ENCODE data around the gene TRIO. TPM values are rescaled to one million over a fixed set of nuclear protein-coding genes. Genes with fewer than 3 reads are reported as not detected.

Gene TRIO
- total and polyA plus RNA-seq, 2 experiments from 2014 or later: 18.5 to 78.2 TPM

DNA sequence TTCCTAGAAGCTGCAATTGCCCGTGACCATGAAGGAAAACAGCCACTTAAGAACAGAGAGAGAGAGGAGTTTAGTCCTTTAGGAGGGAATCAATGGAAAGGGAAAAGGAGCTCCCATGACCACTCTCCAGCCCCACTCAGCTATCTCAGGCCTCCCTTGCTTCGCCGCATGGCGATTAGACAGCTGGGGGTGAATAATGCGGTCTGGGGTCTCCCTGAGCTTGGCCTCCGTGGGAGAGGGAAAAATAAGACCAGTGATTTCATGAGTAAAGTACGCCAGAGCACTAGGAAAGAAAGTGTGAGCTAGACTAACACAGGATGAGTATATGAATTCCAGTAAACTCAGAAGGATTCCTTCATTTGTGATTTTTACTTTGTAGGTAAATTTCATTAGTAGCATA, 180.3 kb downstream of the TRIO start:
- no peaks in the 10 kb centered on the region for H3K36me3 ChIP-seq (replicated peaks; ENCODE audit: insufficient read depth, low read depth)
- H3K27me3 ChIP-seq: no peaks in the 10 kb centered on the region
- peaks cover 4% of the 10 kb centered on the region for H4K20me1 ChIP-seq (ENCODE audit: insufficient read depth, poor library complexity, severe bottlenecking)
- H3K4me3 ChIP-seq: no peak overlapping the region
- no peak overlapping the region for H3K4me2 ChIP-seq
- no peak overlapping the region for H2AFZ ChIP-seq
- H3K9me2 ChIP-seq (replicated peaks; ENCODE audit: insufficient read depth): no peaks in the 10 kb centered on the region
- no peaks in the 10 kb centered on the region for H3K79me2 ChIP-seq
- H3K4me1 ChIP-seq (ENCODE audit: insufficient read depth): no peaks in the 10 kb centered on the region
- no peak for DNase-seq (ENCODE audit: low spot score)
- TF ChIP-seq EZH2 (IDR thresholded peaks at IDR 0.05; ENCODE audit: borderline replicate concordance) (no peak), EZH2phosphoT487 (IDR thresholded peaks at IDR 0.05; ENCODE audit: low read depth, severe bottlenecking, unreplicated experiment) (no peak)
- TF ChIP-seq, protein P1, sequence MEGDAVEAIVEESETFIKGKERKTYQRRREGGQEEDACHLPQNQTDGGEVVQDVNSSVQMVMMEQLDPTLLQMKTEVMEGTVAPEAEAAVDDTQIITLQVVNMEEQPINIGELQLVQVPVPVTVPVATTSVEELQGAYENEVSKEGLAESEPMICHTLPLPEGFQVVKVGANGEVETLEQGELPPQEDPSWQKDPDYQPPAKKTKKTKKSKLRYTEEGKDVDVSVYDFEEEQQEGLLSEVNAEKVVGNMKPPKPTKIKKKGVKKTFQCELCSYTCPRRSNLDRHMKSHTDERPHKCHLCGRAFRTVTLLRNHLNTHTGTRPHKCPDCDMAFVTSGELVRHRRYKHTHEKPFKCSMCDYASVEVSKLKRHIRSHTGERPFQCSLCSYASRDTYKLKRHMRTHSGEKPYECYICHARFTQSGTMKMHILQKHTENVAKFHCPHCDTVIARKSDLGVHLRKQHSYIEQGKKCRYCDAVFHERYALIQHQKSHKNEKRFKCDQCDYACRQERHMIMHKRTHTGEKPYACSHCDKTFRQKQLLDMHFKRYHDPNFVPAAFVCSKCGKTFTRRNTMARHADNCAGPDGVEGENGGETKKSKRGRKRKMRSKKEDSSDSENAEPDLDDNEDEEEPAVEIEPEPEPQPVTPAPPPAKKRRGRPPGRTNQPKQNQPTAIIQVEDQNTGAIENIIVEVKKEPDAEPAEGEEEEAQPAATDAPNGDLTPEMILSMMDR (IDR thresholded peaks at IDR 0.05; ENCODE audit: poor library complexity): no peak
- H3K27ac ChIP-seq: no peak overlapping the region
- WGBS (ENCODE audit: low lambda C conversion rate, missing lambda C conversion rate): 93% methylated on average over 7 of the region's 7 CpGs
- no peaks in the 10 kb centered on the region for H3K9me3 ChIP-seq (ENCODE audit: low read depth)

DNA sequence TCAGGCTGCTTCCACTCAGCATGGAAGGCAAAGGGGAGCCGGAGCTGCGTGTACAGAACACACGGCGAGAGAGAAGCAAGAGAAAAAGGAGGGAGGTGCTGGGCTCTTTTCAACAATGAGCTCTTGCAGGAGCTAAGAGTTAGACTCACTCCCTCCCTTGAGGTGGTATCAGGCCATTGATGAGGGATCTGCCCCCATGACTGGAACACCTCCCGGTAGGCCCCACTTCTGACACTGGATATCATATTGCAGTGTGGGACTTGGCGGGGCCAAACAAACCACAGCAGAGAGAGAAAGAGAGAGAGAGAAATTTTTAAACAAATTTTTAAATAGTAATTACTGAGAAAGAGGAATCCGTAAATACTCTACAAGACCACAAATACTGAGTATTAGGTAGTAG, 182.2 kb downstream of the TRIO start:
- H3K79me2 ChIP-seq: no peaks in the 10 kb centered on the region
- no peak overlapping the region for H3K4me3 ChIP-seq
- WGBS (ENCODE audit: low lambda C conversion rate, missing lambda C conversion rate): 82% methylated on average over 7 of the region's 7 CpGs
- no peaks in the 10 kb centered on the region for H3K36me3 ChIP-seq (replicated peaks; ENCODE audit: insufficient read depth, low read depth)
- H2AFZ ChIP-seq: no peak overlapping the region
- no peaks in the 10 kb centered on the region for H3K9me3 ChIP-seq (ENCODE audit: low read depth)
- H3K4me2 ChIP-seq: no peak overlapping the region
- DNase-seq (ENCODE audit: low spot score): no peak
- TF ChIP-seq EZH2 (IDR thresholded peaks at IDR 0.05; ENCODE audit: borderline replicate concordance): no peak
- TF ChIP-seq EZH2phosphoT487 (IDR thresholded peaks at IDR 0.05; ENCODE audit: low read depth, severe bottlenecking, unreplicated experiment): no peak
- TF ChIP-seq, protein P1 (IDR thresholded peaks at IDR 0.05; ENCODE audit: poor library complexity): no peak
- H3K27me3 ChIP-seq: no peaks in the 10 kb centered on the region
- H3K9me2 ChIP-seq (replicated peaks; ENCODE audit: insufficient read depth): no peaks in the 10 kb centered on the region
- peaks cover 4% of the 10 kb centered on the region for H4K20me1 ChIP-seq (ENCODE audit: insufficient read depth, poor library complexity, severe bottlenecking)
- H3K4me1 ChIP-seq (ENCODE audit: insufficient read depth): no peaks in the 10 kb centered on the region
- no peak overlapping the region for H3K27ac ChIP-seq

DNA sequence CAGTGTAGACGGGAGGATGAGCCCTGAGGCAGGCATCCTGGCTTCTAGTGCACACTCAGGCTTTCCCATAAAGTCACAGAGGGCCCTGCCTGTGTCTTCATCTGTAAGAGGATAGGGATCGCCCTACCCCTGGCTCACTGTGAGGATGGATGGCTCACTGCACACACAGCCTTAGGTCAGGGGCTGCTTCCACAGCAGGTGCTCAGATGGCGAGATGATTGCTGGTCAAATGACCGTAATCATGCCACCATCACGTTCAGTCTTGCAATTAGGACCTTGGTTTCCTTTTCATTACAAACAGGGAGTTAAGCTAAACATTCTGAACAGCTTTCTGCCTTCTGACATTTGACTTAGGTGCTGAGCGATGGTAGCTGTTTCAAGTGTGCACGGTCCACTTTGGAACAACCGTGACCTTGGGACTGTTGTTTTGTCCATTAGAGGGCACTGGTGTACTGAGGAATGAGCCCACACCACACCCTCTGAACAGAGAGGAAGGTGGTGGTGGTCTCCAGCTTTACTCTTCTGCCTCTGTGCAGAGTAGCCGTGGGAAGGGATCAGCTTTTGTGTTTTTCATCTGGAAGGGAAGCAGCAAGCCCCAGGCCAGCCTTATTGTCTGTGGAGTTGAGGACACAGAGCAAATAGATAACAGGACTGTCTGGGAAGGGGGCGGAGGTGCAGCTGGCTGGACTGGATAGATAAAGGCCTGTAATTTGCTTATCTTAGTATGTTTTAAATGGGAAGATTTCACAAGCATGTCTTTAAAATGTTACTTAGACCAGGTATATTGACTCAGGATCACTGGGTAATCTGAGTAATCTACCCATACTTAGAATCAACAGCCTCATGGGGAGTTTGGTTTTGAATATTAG, 183.1 kb downstream of the TRIO start:
- no peak overlapping the region for H3K4me3 ChIP-seq
- no peaks in the 10 kb centered on the region for H3K9me3 ChIP-seq (ENCODE audit: low read depth)
- peak overlapping the region; percentile 28 for H3K4me2 ChIP-seq
- H3K4me1 ChIP-seq (ENCODE audit: insufficient read depth): no peaks in the 10 kb centered on the region
- no peak for TF ChIP-seq EZH2 (IDR thresholded peaks at IDR 0.05; ENCODE audit: borderline replicate concordance)
- TF ChIP-seq, protein P1 (IDR thresholded peaks at IDR 0.05; ENCODE audit: poor library complexity): peak; percentile 28
- no peaks in the 10 kb centered on the region for H3K79me2 ChIP-seq
- no peaks in the 10 kb centered on the region for H3K9me2 ChIP-seq (replicated peaks; ENCODE audit: insufficient read depth)
- no peaks in the 10 kb centered on the region for H3K36me3 ChIP-seq (replicated peaks; ENCODE audit: insufficient read depth, low read depth)
- H2AFZ ChIP-seq: no peak overlapping the region
- peaks cover 4% of the 10 kb centered on the region for H4K20me1 ChIP-seq (ENCODE audit: insufficient read depth, poor library complexity, severe bottlenecking)
- H3K27me3 ChIP-seq: no peaks in the 10 kb centered on the region
- H3K27ac ChIP-seq: peak overlapping the region; percentile 21
- DNase-seq (ENCODE audit: low spot score): peak; percentile 26
- 62% methylated on average over 10 of the region's 10 CpGs for WGBS (ENCODE audit: low lambda C conversion rate, missing lambda C conversion rate)
